Right lobe of liver (tissue), 6 donors: ENCODE results near the gene PRDM8. TPM values are rescaled to one million over a fixed set of nuclear protein-coding genes. Genes with fewer than 3 reads are reported as not detected.
A peak's percentile ranks its signal among the peaks of the same experiment; 100 is the strongest.

Experiments
- ATAC-seq, 4 donors: fragments of 200-7000 bp; cut with Tn5 transposase; one replicate each; pipeline ENCODE4 v1.9.1; 2020; ENCODE audit warnings: mild to moderate bottlenecking in 4 of 4, moderate library complexity in 4 of 4
- DNase-seq, 3 donors: peaks; one replicate each; pipeline ENCODE4 v3.0.0-alpha.2; 2020
- H3K27ac ChIP-seq, 3 donors: fragments of 200-600 bp; one replicate each; pipeline ENCODE4 v1.8.0; 2022
- H3K27me3 ChIP-seq, 2 donors: fragments of 200-600 bp; one replicate each; pipeline ENCODE4 v1.8.0; 2022
- H3K36me3 ChIP-seq, 4 donors: fragments of 200-600 bp; sonication (generic) in 1 of 4; one replicate each; pipeline versions ENCODE4 v1.5.1 to v1.8.0; 2017 to 2022; ENCODE audit warnings: control low read depth in 1 of 4
- H3K4me1 ChIP-seq, 4 donors: fragments of 200-600 bp; sonication (generic) in 1 of 4; one replicate each; pipeline versions ENCODE4 v1.5.1 to v1.8.0; 2017 to 2022; ENCODE audit warnings: control low read depth in 1 of 4
- H3K4me3 ChIP-seq, 3 donors: fragments of 200-600 bp; one replicate each; pipeline ENCODE4 v1.8.0; 2022
- H3K9me3 ChIP-seq, 4 donors: fragments of 200-600 bp; sonication (generic) in 1 of 4; one replicate each; pipeline versions ENCODE4 v1.5.1 to v1.8.0; 2017 to 2022; ENCODE audit warnings: control low read depth in 1 of 4
- CTCF ChIP-seq, 4 donors: fragments of 200-600 bp in 3 of 4; fragments of 450-650 bp in 1 of 4; IDR thresholded peaks; one replicate each; pipeline versions ENCODE4 v1.5.1 to v1.8.0; 2016 to 2022; ENCODE audit warnings: antibody characterized with exemption in 4 of 4, mild to moderate bottlenecking in 2 of 4
- POLR2A ChIP-seq: fragments of 450-650 bp; IDR thresholded peaks from one replicate; pipeline ENCODE4 v1.6.1; 2017; ENCODE audit warnings: antibody characterized with exemption, mild to moderate bottlenecking
- WGBS: methylation state at CpG from one replicate; pipeline ENCODE4 v1.1.6; 2018; ENCODE audit warnings: low coverage, low lambda C conversion rate; ENCODE audit not compliant: insufficient coverage; ENCODE audit errors: missing lambda C conversion rate; 5-methylcytosine and 5-hydroxymethylcytosine counted together
- intact Hi-C, 2 donors: fragments of 100-400 bp; cut with DNase I; formaldehyde crosslinking; loops; one replicate each; pipeline versions ENCODE4 v1.11.2 to v1.14.1; 2022
- total RNA-seq, 6 experiments: library from RNA; depleted of rRNA in 2 of 6; stranded (reverse); fragments of >200 nt in 2 of 6; fragmentation: NEBNext Ultra II Directional in 3 of 6; extraction: Animal tissue kit (Norgen Biotek cat#: 25700) in 3 of 6; gene quantifications; one replicate each; pipeline versions ENCODE4 v1.1.0 to v1.2.4, GENCODE V29; 2016 to 2023
- donor health status: DM: no; HTN: yes; CAD: no.
- donor health status: DM: no; HTN: no; CAD: no.
- donor health status: DM: no; HTN: no; CAD: no.
- donor health status: DM: no; HTN: yes; CAD: no.
- donor health status: DM: no; HTN: yes; CAD: no.

PRDM8 gene
- total RNA-seq, 6 experiments from 2014 or later = 0.07 to 0.37 (median 0.12) TPM; not detected in 1

- ATAC-seq (peak; percentile 4 to 9 (median 8)), DNase-seq (peak in 1 of 3 donors; percentile 60)
- WGBS = 25% methylated on average over 24 of the region's 43 CpGs
- Histone ChIP-seq H3K27me3 (peaks cover 6 to 20% of the 10 kb centered on the region in 2 donors), H3K27ac (no peak overlapping the region), H3K9me3 (no peaks in the 10 kb centered on the region), H3K36me3 (no peaks in the 10 kb centered on the region), H3K4me3 (peak overlapping the region; percentile 45 to 51 (median 51)), H3K4me1 (peaks cover 0 to 9% (median 0%) of the 10 kb centered on the region in 4 donors)
- no peak for TF ChIP-seq CTCF (IDR thresholded peaks at IDR 0.05)
- no peak for TF ChIP-seq POLR2A
- intact Hi-C loops = no loop called here
These were observed 4.2 kb downstream of the PRDM8 start for GRCh38 chr4:80201252-80202151.

DNA sequence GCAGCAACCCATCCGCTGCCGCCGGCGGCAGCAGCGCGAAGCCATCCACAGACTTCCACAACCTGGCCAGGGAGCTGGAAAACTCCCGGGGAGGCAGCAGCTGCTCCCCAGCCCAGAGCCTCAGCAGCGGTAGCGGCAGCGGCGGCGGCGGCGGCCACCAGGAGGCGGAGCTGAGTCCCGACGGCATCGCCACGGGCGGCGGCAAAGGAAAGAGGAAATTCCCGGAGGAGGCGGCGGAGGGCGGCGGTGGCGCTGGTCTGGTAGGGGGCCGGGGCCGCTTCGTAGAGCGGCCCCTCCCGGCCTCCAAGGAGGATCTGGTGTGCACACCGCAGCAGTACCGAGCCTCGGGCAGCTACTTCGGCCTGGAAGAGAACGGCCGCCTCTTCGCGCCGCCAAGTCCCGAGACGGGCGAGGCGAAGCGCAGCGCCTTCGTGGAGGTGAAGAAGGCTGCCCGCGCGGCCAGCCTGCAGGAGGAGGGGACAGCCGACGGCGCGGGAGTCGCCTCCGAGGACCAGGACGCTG lies 4.9 kb downstream of the PRDM8 start:
- H3K4me1 ChIP-seq = peaks cover 0 to 9% (median 0%) of the 10 kb centered on the region in 4 donors
- no peaks in the 10 kb centered on the region for H3K9me3 ChIP-seq
- H3K27ac ChIP-seq = no peak overlapping the region
- DNase-seq = peak; percentile 79 to 87 (median 87)
- peak; percentile 67 to 77 (median 74) for TF ChIP-seq CTCF (IDR thresholded peaks at IDR 0.05)
- no peak for TF ChIP-seq POLR2A
- peak overlapping the region; percentile 45 to 51 (median 51) for H3K4me3 ChIP-seq
- WGBS = 2% methylated on average over 12 of the region's 58 CpGs
- intact Hi-C loops = no loop called here
- H3K36me3 ChIP-seq = no peaks in the 10 kb centered on the region
- ATAC-seq = peak; percentile 92 to 95 (median 94)
- peaks cover 6 to 20% of the 10 kb centered on the region in 2 donors for H3K27me3 ChIP-seq

GRCh38 chr4:80202741-80203553 lies 5.6 kb downstream of the PRDM8 start:
- DNase-seq (peak; percentile 31 to 56 (median 45)), ATAC-seq (peak; percentile 18 to 41 (median 27))
- intact Hi-C loops = no loop called here
- Histone ChIP-seq H3K4me3 (peak overlapping the region; percentile 45 to 51 (median 51)), H3K4me1 (peaks cover 0 to 3% (median 0%) of the 10 kb centered on the region in 4 donors), H3K27ac (no peak overlapping the region), H3K9me3 (no peaks in the 10 kb centered on the region), H3K27me3 (peaks cover 6 to 15% of the 10 kb centered on the region in 2 donors), H3K36me3 (no peaks in the 10 kb centered on the region)
- no peak for TF ChIP-seq POLR2A
- TF ChIP-seq CTCF (IDR thresholded peaks at IDR 0.05) = no peak
- 0% methylated on average over 1 of the region's 88 CpGs for WGBS

DNA sequence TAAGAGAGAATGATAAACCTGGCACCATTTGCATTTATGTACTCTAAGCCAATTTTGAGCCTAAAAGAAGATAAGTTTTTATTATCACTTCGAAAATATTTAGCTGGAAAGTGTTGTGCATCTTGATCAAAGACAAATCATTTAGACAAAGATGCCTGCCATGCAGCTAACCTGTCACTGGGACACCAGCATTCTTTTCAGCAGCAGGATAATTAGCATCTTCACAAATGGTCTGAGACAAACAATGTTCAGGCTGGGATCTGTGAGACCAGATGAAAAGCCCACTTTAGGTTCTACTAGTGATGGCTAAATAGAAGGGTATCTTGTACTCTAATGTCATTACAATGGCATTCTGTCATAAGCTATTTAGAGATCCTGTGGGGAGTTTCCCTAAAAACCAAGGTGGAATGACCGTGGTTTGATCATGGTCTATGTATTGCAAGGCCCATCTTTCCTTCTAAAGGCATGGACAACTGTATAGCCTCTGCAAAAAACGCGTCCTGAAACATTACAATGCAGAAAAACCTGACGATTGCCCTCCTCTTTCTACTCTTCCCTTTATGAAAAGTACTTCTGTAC lies 7.2 kb downstream of the PRDM8 start:
- Histone ChIP-seq H3K27me3 (peaks cover 0 to 12% of the 10 kb centered on the region in 2 donors), H3K27ac (no peak overlapping the region), H3K4me1 (peaks cover 0 to 3% (median 0%) of the 10 kb centered on the region in 4 donors), H3K4me3 (no peak overlapping the region), H3K36me3 (no peaks in the 10 kb centered on the region), H3K9me3 (no peaks in the 10 kb centered on the region)
- ATAC-seq = no peak
- TF ChIP-seq CTCF (IDR thresholded peaks at IDR 0.05) (no peak), POLR2A (no peak)
- intact Hi-C loops = no loop called here
- WGBS = 87% methylated on average over 5 of the region's 5 CpGs
- DNase-seq = no peak
